ENCODE results near the gene VPS13C.

Gene VPS13C

DNA sequence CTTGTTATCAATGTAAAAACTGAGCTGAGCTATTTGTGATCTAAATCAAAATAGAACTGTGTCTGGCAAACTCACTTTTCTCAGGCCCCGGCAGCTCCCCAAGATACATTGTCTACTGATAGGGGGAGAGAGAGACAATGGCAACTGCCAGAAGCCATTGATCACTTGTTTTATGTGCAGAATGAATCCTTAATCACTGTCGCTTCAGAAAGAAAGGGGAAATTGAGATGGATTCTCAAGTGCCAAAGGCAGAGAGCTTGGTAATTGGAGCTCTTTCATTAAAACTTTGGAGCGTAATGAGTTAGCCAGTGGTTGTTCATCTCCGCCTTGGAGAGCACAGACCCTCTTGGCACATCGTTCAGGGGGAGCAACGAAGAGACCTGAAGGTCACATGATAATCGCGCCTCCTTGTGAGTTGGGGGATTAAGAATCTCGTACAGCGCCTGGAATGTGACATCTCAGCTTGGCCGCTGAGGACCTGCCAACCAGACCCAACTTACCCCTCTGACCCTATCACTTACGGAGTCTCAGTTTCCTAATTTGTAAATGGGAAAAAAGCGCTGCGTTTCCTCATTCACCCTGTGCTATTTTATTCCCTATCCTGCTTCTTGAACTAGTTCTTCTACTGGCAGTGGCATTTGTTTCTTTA, 252.8 kb downstream of the VPS13C start:
- H3K27ac ChIP-seq (ENCODE audit: low read depth, low read length), result no peak overlapping the region
- no peak overlapping the region for H2BK15ac ChIP-seq (replicated peaks; ENCODE audit: low read depth)
- no peak overlapping the region for H4K8ac ChIP-seq (ENCODE audit: low read depth, low read length)
- H3K27me3 ChIP-seq (ENCODE audit: insufficient read depth, low read length, poor library complexity), result no peaks in the 10 kb centered on the region
- no peak overlapping the region for H3K23ac ChIP-seq (ENCODE audit: low read length)
- H3K4ac ChIP-seq (ENCODE audit: low read depth, low read length), result no peak overlapping the region
- no peak overlapping the region for H2AK5ac ChIP-seq (ENCODE audit: low read length)
- H2BK120ac ChIP-seq (ENCODE audit: low read depth, low read length), result no peak overlapping the region
- no peaks in the 10 kb centered on the region for H3K79me1 ChIP-seq (ENCODE audit: low read length)
- no peak overlapping the region for H3K4me3 ChIP-seq (ENCODE audit: low read length)
- no peaks in the 10 kb centered on the region for H3K79me2 ChIP-seq (ENCODE audit: control insufficient read depth, insufficient read depth, low read length)
- H2BK5ac ChIP-seq (ENCODE audit: low read length), result no peak overlapping the region
- H3K9ac ChIP-seq (ENCODE audit: low read length), result no peak overlapping the region
- no peak overlapping the region for H4K5ac ChIP-seq (ENCODE audit: low read length)
- H3K4me1 ChIP-seq (ENCODE audit: control insufficient read depth, low read depth, low read length), result no peaks in the 10 kb centered on the region
- no peaks in the 10 kb centered on the region for H3K36me3 ChIP-seq (ENCODE audit: control insufficient read depth, insufficient read depth, low read length)
- H3K18ac ChIP-seq (ENCODE audit: low read length), result no peak overlapping the region
- no peak overlapping the region for H3K4me2 ChIP-seq (ENCODE audit: low read length)
- H3K56ac ChIP-seq (ENCODE audit: low read length), result no peak overlapping the region
- no CpG with 5 or more reads among the region's 14 CpGs for WGBS (ENCODE audit: extremely low coverage, insufficient coverage, low lambda C conversion rate)
- no peak for DNase-seq
